Lower lobe of right lung (tissue), 2 donors: ENCODE results near the gene OR51V1. TPM values are rescaled to one million over a fixed set of nuclear protein-coding genes. Genes with fewer than 3 reads are reported as not detected.

Source experiments
- ATAC-seq, 2 donors: fragments of 200-7000 bp; cut with Tn5 transposase; one replicate each; pipeline ENCODE4 v1.9.1; 2020 to 2022; ENCODE audit warnings: mild to moderate bottlenecking in 2 of 2, moderate library complexity in 2 of 2
- DNase-seq: peaks from one replicate; pipeline ENCODE4 v3.0.0-alpha.2; 2020
- H3K27ac ChIP-seq: fragments of 200-600 bp; one replicate; pipeline ENCODE4 v1.8.0; 2022
- H3K27me3 ChIP-seq: fragments of 200-600 bp; one replicate; pipeline ENCODE4 v1.8.0; 2022; ENCODE audit warnings: low read depth
- H3K36me3 ChIP-seq: fragments of 200-600 bp; one replicate; pipeline ENCODE4 v1.8.0; 2022; ENCODE audit warnings: mild to moderate bottlenecking
- H3K4me1 ChIP-seq: fragments of 200-600 bp; one replicate; pipeline ENCODE4 v1.8.0; 2022
- H3K4me3 ChIP-seq: fragments of 200-600 bp; one replicate; pipeline ENCODE4 v1.8.0; 2022; ENCODE audit warnings: mild to moderate bottlenecking
- H3K9me3 ChIP-seq: fragments of 200-600 bp; one replicate; pipeline ENCODE4 v1.8.0; 2022
- CTCF ChIP-seq: fragments of 200-600 bp; IDR thresholded peaks from one replicate; pipeline ENCODE4 v1.8.0; 2022; ENCODE audit warnings: antibody characterized with exemption, mild to moderate bottlenecking
- intact Hi-C: fragments of 100-400 bp; cut with DNase I; formaldehyde crosslinking; loops from one replicate; pipeline ENCODE4 v1.11.0; 2022
- total RNA-seq: library from RNA; stranded (reverse); fragmentation: NEBNext Ultra II Directional; extraction: Animal tissue kit (Norgen Biotek cat#: 25700); gene quantifications from one replicate; pipeline ENCODE4 v1.2.1, GENCODE V29; 2021
- donor health status: DM: no; HTN: yes; CAD: no; lungs with severe emphysema.

OR51V1 gene
- total RNA-seq, 1 donor from 2014 or later = not detected

- no peak for TF ChIP-seq CTCF
- ATAC-seq (no peak), DNase-seq (no peak)
- no peaks in the 10 kb centered on the region for H3K36me3 ChIP-seq
- no peaks in the 10 kb centered on the region for H3K27me3 ChIP-seq
- no peaks in the 10 kb centered on the region for H3K4me1 ChIP-seq
- no peak overlapping the region for H3K27ac ChIP-seq
- no peaks in the 10 kb centered on the region for H3K9me3 ChIP-seq
- intact Hi-C loops = no loop called here
- H3K4me3 ChIP-seq = no peak overlapping the region
These were observed 25.0 kb upstream of the OR51V1 start for GRCh38 chr11:5225480-5225871.

GRCh38 chr11:5224538-5225479 lies 24.3 kb upstream of the OR51V1 start:
- intact Hi-C loops = no loop called here
- H3K27ac ChIP-seq = no peak overlapping the region
- DNase-seq (no peak), ATAC-seq (no peak)
- no peak for TF ChIP-seq CTCF
- no peaks in the 10 kb centered on the region for H3K27me3 ChIP-seq
- H3K4me3 ChIP-seq = no peak overlapping the region
- no peaks in the 10 kb centered on the region for H3K4me1 ChIP-seq
- H3K9me3 ChIP-seq = no peaks in the 10 kb centered on the region
- H3K36me3 ChIP-seq = no peaks in the 10 kb centered on the region

GRCh38 chr11:5223686-5224085 lies 23.2 kb upstream of the OR51V1 start:
- no peak for ATAC-seq
- no peak for TF ChIP-seq CTCF
- Histone ChIP-seq H3K4me3 (no peak overlapping the region), H3K36me3 (no peaks in the 10 kb centered on the region), H3K4me1 (no peaks in the 10 kb centered on the region), H3K27ac (no peak overlapping the region), H3K27me3 (no peaks in the 10 kb centered on the region), H3K9me3 (no peaks in the 10 kb centered on the region)
- DNase-seq = no peak
- intact Hi-C loops = no loop called here

GRCh38 chr11:5223146-5223545 lies 22.7 kb upstream of the OR51V1 start:
- Histone ChIP-seq H3K36me3 (no peaks in the 10 kb centered on the region), H3K4me3 (no peak overlapping the region), H3K9me3 (no peaks in the 10 kb centered on the region), H3K4me1 (no peaks in the 10 kb centered on the region), H3K27ac (no peak overlapping the region), H3K27me3 (no peaks in the 10 kb centered on the region)
- intact Hi-C loops = no loop called here
- ATAC-seq (no peak), DNase-seq (no peak)
- no peak for TF ChIP-seq CTCF

GRCh38 chr11:5210376-5210885 lies 9.9 kb upstream of the OR51V1 start:
- Histone ChIP-seq H3K4me1 (no peaks in the 10 kb centered on the region), H3K27me3 (no peaks in the 10 kb centered on the region), H3K4me3 (no peak overlapping the region), H3K9me3 (no peaks in the 10 kb centered on the region), H3K27ac (no peak overlapping the region), H3K36me3 (no peaks in the 10 kb centered on the region)
- no peak for TF ChIP-seq CTCF
- intact Hi-C loops = no loop called here
- DNase-seq (no peak), ATAC-seq (no peak)
